HG03432 (cell line): ENCODE data around the gene CD8B.
A peak's percentile ranks its signal among the peaks of the same experiment; 100 is the strongest.
"Not testable (repeated sequence)": the region's sequence is repeated elsewhere in the genome, so short reads cannot be mapped to it uniquely, and the experiment has no call there.

ENCODE experiments used
- ATAC-seq: cut with Tn5 transposase; IDR thresholded peaks from one replicate; pipeline ENCODE4 v1.9.1; 2021; ENCODE audit warnings: mild to moderate bottlenecking, moderate library complexity; ENCODE audit not compliant: unreplicated experiment

The CD8B gene

GRCh38 chr2:86836915-86837695 is 24.6 kb downstream of the CD8B start:
- not testable (repeated sequence) for ATAC-seq

GRCh38 chr2:86835548-86835889 is 26.2 kb downstream of the CD8B start:
- ATAC-seq, result not testable (repeated sequence)

DNA sequence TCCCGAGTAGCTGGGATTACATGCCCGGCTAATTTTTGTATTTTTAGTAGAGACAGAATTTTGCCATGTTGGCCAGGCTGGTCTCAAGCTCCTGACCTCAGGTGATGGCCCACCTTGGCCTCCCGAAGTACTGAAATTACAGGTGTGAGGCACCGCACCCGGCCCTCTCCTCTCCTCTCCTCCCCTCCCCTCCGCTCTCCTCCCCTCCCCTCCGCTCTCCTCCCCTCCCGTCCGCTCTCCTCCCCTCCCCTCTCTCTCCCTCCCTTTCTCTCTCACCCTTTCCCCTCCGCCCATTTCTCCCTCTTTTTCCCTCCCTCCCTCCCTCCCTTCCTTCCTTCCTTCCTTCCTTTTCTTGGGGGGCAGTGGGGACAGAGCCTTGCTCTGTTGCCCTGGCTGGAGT is 28.4 kb downstream of the CD8B start:
- no peak for ATAC-seq

DNA sequence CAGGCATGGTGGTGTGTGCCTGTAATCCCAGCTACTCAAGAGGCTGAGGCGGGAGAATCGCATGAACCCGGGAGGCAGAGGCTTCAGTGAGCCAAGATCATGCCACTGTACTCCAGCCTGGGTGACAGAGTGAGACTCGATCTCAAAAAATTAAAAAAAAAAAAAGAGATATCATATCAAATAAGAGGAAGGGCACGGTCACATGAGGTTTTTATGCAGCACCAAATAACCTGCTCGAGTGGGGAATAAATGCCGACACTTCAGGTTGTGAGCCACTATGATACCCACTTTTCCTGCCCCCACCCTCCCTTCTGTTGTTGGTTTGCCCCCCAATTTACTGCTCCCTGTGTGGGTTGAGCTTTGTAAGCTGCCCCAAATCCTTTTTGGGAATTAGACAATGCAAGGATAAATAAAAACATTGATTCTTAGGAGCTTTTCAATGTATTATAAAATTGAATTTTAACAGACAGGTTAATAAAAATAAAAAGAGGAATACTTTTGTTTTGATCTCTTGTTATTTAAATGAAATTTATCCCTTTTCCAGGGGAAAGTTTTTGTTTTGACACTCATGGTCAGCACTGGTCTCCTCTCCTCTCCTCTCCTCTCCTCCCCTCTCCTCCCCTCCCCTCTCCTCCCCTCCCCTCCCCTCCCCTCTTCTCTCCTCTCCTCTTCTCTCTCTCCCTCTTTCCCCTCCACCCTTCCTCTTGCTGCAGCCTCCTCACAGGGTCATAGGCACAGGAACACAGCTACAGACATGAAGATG is 29.2 kb downstream of the CD8B start:
- ATAC-seq, result no peak

GRCh38 chr2:86831537-86831936 is 30.1 kb downstream of the CD8B start:
- no peak for ATAC-seq

DNA sequence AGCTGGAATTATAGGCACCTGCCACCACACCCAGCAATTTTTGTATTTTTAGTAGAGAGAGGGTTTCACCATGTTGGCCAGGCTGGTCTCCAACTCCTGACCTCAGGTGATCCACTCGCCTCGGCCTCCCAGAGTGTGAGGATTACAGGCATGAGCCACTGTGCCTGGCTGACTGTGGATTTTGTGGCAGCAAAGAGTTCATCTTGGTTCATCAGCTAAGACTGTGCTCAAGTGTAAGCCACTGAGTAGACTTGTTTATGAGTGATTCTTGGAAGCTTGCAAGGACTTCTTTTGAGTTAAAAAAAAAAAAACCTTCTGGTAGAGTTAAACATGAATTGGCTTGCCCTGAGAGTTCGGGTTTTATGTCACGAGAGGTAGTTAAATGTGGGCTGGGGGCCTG is 34.7 kb downstream of the CD8B start:
- no peak for ATAC-seq

GRCh38 chr2:86825693-86826381 is 35.8 kb downstream of the CD8B start:
- no peak for ATAC-seq

DNA sequence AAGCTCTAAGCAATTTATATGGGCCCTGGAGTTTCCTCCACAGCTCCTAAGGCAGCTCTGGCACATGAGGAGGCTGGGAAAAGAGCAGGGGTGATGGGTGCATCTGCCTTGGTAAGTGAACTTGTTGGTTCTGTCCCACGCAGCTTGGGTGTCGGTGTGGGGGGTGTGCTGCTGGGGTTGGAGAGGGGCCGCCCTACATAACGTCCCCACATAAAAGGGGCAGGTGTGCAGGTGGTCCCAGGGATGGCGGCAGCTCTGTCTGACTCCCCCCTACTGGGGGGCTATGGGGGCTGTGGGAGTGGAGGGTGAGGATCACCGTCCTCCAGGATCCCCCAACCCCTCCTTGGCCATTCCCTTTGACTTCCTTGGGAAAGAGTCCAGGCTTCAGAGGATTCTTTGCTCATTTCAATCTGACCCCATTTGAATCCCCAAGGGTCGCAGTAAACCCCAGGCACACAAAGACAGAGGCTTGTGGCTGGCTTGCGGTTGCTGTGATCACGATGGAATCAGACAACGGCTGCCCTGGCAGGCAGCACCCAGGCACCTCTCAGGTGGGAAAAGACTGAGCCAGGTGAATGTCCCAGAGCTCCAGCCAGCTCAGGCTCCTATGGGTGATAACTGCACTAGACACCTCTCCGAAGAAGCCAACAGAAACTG is 36.5 kb downstream of the CD8B start:
- ATAC-seq, result no peak

- no peak for ATAC-seq
Observed at GRCh38 chr2:86822668-86823345, 38.9 kb downstream of the CD8B start.

DNA sequence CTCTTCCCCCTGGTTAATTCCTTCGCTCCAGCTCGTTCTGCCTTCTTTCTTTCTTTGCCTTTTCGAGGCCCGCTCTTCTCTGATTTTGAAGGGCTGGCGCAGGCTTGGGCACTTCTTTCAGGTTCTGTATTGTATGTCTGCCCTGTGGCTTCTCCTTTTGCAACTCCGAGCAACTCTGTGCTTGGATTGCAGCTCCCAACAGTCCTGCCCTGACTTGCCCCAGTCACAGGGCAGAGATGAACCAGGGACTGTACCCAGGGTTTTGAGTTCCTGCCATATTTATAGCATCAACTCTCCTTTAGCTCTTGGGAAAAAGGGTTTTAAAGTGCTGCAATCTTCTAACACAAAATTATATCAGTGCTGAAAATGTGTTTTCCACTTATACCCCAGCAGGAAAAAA is 39.8 kb downstream of the CD8B start:
- no peak for ATAC-seq

GRCh38 chr2:86821306-86821705 is 40.4 kb downstream of the CD8B start:
- no peak for ATAC-seq

DNA sequence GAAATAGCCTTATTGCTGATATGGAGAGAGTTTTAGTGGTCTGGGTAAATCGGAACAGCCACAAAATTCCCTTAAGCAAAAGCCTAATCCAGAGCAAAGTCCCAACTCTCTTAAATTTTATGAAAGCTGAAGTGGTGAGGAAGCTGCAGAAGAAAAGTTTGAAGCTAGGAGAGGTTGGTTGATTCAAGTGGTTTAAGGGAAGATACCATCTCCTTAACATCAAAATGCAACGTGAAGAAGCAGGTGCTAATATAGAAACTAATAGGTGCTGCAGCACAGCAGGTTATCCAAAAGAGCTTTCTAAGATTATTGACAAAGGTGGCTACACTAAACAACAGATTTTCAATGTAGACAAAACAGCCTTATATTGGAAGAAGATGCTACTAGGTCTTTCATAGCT is 42.7 kb downstream of the CD8B start:
- no peak for ATAC-seq

DNA sequence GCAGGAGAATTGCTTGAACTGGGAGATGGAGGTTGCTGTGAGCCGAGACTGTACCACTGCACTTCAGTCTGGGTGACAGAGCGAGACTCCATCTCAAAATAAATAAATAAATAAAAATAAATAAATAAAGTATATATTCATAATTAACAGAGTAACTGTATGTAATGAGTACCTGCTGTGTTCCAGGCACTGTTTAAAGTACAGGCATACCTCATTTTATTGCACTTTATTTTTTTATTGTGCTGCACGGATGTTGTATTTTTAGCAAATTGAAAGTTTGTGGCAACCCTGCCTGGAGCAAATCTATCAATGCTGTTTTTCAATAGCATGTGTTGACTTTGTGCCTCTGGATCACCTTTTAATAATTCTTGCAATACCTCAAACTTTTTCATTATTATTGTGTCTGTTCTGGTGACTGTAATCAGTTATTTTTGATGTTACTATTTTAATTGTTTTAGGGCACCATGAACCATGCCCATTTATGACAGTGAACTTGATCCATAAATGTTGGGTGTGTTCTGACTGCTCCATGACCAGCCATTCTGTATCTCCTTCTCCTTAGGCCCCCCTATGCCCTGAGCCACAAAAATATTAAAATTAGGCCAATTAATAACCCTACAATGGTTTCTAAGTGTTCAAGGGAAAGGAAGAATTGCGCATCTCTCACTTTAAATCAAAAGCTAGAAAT is 43.4 kb downstream of the CD8B start:
- no peak for ATAC-seq

- ATAC-seq, result no peak
Observed at GRCh38 chr2:86815611-86816010, 46.1 kb downstream of the CD8B start.

DNA sequence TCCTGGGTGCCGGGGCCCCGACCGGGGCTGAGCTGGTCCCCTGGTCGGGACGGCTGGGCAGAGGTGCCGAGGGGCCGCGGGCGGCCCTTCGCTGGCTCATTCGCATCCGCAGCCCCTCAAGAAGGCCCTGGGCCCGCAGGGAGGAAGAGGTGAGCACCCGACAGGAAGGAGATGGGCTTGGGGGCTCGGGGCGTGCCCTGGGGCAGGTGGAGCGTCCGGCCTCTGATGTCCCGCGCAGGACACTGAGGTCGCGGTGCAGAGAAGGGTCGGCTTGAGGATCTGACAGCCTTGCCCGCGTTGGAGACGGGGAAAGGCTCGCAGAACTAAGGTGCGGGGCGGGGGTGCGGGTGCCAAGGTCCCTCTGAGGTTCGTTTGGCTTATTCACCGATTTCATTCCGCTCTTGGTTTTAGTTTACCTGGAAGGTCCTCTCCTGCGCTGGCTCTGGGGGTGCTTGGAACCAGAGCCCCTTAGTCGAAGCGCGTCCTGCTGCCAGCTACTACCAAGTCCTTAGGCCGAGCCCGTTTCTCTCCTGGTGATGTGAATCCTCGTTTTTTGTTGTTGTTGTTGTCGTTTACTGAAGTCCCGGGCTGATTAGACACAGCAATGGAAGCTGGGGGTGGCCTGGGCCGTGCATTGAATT is 52.1 kb downstream of the CD8B start:
- ATAC-seq, result no peak

DNA sequence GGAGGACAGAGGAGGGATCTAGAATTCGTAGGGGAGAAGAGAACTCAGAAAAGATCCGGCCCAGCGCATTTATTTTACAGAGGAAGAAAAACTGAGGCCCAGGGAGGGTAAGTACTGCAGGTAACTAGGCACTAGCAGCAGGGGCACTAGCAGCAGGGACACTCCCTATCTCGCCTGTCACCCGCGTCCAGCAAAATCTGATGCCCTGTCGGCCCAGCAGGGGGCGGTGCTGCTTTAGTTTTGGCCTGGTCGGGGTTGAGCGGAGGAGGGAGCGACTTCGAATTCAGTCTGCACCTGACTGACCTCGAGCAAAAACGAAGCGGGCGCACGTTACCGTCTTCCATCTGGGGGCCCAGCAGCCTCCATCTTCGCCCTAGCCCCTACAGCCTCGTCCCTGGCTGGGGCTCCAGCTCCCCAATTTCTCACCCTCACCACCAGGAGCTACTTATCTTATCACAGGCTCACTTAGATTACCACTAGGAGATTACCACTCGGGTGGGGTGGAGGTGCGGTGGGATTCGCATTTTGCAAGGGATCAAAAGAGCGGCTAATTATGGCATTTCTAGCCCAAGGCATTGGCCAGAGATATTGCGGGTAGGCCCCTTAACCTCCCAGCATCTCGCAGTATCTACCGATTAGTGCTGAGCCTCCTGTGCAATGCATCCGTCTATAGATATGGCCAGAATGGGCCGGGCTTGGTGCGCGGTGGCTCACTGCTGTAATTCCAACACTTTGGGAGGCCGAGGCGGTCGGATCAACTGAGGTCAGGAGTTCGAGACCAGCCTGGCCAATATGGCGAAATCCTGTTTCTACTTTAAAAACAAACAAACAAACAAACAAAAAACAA is 53.1 kb downstream of the CD8B start:
- ATAC-seq, result peak; percentile 93

DNA sequence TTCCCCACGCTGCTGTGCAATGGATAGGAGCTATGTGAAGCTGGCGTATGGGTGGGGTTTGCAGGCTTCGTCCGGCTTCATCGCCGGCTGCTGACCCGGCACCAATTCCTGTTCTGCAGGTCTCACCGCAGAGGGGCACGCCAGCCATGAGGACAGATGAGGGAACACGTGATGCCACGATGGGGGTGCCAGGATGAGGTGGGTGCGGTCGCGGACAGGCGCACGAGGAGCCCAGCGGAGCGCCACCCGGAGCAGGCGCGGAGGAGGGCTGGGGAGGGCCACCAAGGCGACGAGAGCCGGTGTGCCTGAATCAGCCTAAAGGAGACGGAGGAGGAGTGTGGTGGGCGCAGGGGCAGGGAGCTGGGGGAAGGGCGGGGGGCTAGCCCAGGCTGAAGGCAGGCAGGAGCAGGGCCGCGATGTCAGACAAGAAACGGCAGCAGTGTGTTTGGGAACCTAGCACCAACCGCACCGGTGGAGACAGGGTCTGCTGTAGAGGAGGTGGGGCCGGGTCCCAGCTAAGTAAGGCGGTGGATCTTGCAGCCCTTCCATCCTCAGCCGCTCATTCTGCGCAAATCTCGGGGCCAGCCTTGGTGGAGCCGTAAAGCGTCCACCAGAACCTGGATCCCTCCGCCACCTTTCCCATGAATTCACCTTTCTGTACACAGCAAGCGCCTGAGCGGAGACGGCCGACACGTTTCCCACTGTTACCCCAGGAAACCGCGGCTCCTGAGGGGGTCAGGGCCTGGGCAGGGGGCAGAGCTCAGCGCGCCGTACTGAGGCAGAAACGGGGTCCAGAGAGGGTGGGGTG is 54.0 kb downstream of the CD8B start:
- ATAC-seq, result peak; percentile 52

DNA sequence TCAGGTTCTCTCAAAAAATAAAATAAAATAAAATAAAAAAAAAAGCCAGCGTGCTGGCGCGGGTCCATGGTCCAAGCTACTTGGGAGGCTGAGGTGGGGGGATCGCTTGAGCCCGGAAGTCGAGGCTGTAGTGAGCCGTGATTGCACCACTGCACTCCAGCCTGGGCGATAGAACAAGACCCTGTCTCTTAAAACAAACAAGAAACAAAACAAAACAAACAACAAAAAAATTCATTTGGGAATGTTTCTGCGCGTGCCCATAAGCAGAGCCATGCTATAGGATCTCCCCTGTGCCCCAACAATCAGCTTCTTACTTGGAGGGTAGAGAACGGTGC is 54.6 kb downstream of the CD8B start:
- no peak for ATAC-seq
